Superior temporal gyrus (tissue), 1 donor: ENCODE measurements around the gene CCDC74A.
"Not testable (repeated sequence)": the region's sequence is repeated elsewhere in the genome, so short reads cannot be mapped to it uniquely, and the experiment has no call there.

Source experiments
- DNase-seq: peaks from one replicate; pipeline ENCODE4 v3.0.0-alpha.2; 2016; ENCODE audit errors: extremely low spot score

CCDC74A gene

GRCh38 chr2:131556998-131557397 lies 29.3 kb downstream of the CCDC74A start:
- no peak for DNase-seq

- no peak for DNase-seq
Measured at GRCh38 chr2:131557558-131558321, 30.1 kb downstream of the CCDC74A start.

GRCh38 chr2:131566371-131566770 lies 38.7 kb downstream of the CCDC74A start:
- DNase-seq, result no peak

- no peak for DNase-seq
Measured at GRCh38 chr2:131567891-131568290, 40.2 kb downstream of the CCDC74A start.

- DNase-seq, result not testable (repeated sequence)
Measured at GRCh38 chr2:131568401-131568800, 40.7 kb downstream of the CCDC74A start.

- DNase-seq, result no peak
Measured at GRCh38 chr2:131572175-131572574, 44.5 kb downstream of the CCDC74A start.

- no peak for DNase-seq
Measured at GRCh38 chr2:131577812-131578211, 50.1 kb downstream of the CCDC74A start.

GRCh38 chr2:131580187-131580586 lies 52.5 kb downstream of the CCDC74A start:
- DNase-seq, result no peak
